Measurements from ENCODE around the gene CFAP61. TPM values are rescaled to one million over a fixed set of nuclear protein-coding genes. Genes with fewer than 3 reads are reported as not detected.

The CFAP61 gene
- total and polyA plus RNA-seq, 9 of the 15 experiments (the other 6 are each of a cell fraction or from before 2014, with no cell fraction given), result 0.11 TPM; not detected in 8

DNA sequence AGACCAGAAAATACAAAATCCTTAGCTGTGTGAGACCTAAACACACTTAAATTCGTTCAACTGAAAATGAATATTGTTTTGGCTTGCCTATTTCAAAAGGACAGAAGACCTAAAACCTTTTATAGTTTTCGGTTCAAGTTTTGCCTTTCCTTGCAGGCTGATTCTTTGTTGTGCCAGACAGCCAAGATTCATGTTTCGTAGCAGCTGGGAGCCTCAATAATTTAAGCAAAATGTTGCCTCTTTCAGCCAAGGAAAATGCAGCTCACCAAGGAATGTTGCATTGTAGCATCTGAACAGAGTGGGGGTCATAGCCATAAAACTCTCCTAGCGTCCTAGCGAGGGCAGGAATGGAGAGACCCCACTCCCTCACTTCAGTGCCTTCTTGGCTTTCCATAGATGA is 223.3 kb downstream of the CFAP61 start:
- BruUV-seq (replicated peaks), result no TSS peak
- TF ChIP-seq POLR2A (conservative IDR thresholded peaks at IDR 0.05) (no peak), ASH1L (IDR thresholded peaks at IDR 0.05; ENCODE audit: borderline replicate concordance, low read depth, partially characterized antibody) (no peak), RNF219 (CRISPR knock-in tag; IDR thresholded peaks at IDR 0.05) (no peak), NCOA2 (IDR thresholded peaks at IDR 0.05; ENCODE audit: partially characterized antibody in 2 of 2) (no peak), HNRNPL (IDR thresholded peaks at IDR 0.05; ENCODE audit: low read depth, low read length) (no peak), TBP (optimal IDR thresholded peaks at IDR 0.05; ENCODE audit: low read depth, low read length) (no peak), PPARD (CRISPR knock-in tag; IDR thresholded peaks at IDR 0.05) (no peak), KDM4B (IDR thresholded peaks at IDR 0.05; ENCODE audit: borderline replicate concordance in 2 of 2, low read depth in 1 of 2) (no peak)
- TF ChIP-seq, protein P1, sequence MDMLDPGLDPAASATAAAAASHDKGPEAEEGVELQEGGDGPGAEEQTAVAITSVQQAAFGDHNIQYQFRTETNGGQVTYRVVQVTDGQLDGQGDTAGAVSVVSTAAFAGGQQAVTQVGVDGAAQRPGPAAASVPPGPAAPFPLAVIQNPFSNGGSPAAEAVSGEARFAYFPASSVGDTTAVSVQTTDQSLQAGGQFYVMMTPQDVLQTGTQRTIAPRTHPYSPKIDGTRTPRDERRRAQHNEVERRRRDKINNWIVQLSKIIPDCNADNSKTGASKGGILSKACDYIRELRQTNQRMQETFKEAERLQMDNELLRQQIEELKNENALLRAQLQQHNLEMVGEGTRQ (CRISPR knock-in tag; IDR thresholded peaks at IDR 0.05), result no peak

More for the DNA sequence above, 223.3 kb downstream of the CFAP61 start:
- Histone ChIP-seq H2AFZ (ENCODE audit: low read depth, low read length) (no peak overlapping the region), H3K4me3 (no peak overlapping the region), H3K27ac (ENCODE audit: extremely low read depth, low read depth, low read length) (no peak overlapping the region), H3K36me3 (ENCODE audit: control insufficient read depth, insufficient read depth, low read length) (no peaks in the 10 kb centered on the region), H3K4me2 (ENCODE audit: insufficient read depth, low read length) (no peak overlapping the region), H3K4me1 (replicated peaks in 1 of 2; ENCODE audit: control insufficient read depth in 2 of 2, insufficient read depth in 2 of 2, low read length in 2 of 2) (no peaks in the 10 kb centered on the region), H3K9me3 (replicated peaks; ENCODE audit: control insufficient read depth, insufficient read depth, low read depth, low read length) (no peaks in the 10 kb centered on the region), H3K27me3 (ENCODE audit: control insufficient read depth in 2 of 2, insufficient read depth in 2 of 2, low read length in 2 of 2) (peaks cover 0 to 11% of the 10 kb centered on the region in 2 experiments; a peak in 1 of 5 replicates), H3K9ac (ENCODE audit: insufficient read depth in 1 of 2, low read depth in 2 of 2, low read length in 2 of 2) (no peak overlapping the region), H3K9me1 (ENCODE audit: control insufficient read depth, insufficient read depth, low read length) (no peaks in the 10 kb centered on the region), H4K20me1 (replicated peaks; ENCODE audit: control insufficient read depth, insufficient read depth, low read length) (no peaks in the 10 kb centered on the region), H3K79me2 (ENCODE audit: control insufficient read depth, insufficient read depth, low read length) (no peaks in the 10 kb centered on the region)
- ChIA-PET CTCF (ENCODE audit: low intra/inter-chr PET ratio) (no interaction called here), POLR2A (no interaction called here)
- DNase-seq (ENCODE audit: extremely low read depth in 1 of 4, low spot score in 3 of 4), result no peak
- WGBS (ENCODE audit: insufficient coverage, low coverage, missing lambda C conversion rate), result 2% methylated on average over 5 of the region's 5 CpGs
- in situ Hi-C loops (cut with MboI) (no loop called here), intact Hi-C loops (cut with micrococcal nuclease) (no loop called here)
- FAIRE-seq, result no peak
- ATAC-seq, result no peak
